Osteoblast (primary cell): Measurements from ENCODE around the gene CTNNBIP1. TPM values are rescaled to one million over a fixed set of nuclear protein-coding genes. Genes with fewer than 3 reads are reported as not detected.

Experiments used
- DNase-seq: peaks from one replicate; pipeline ENCODE4 v3.0.0; 2011; ENCODE audit warnings: low spot score, mixed read lengths; ENCODE audit not compliant: insufficient read length; ENCODE audit errors: missing footprints
- H2AFZ ChIP-seq: 2 replicates; pipeline ENCODE4 v1.6.0; 2011; ENCODE audit warnings: mild to moderate bottlenecking, low read length
- H3K27ac ChIP-seq: 2 replicates; pipeline ENCODE4 v1.5.1; 2011; ENCODE audit warnings: mild to moderate bottlenecking, low read depth, low read length, moderate library complexity
- H3K27me3 ChIP-seq: 2 replicates; pipeline ENCODE4 v1.6.0; 2012; ENCODE audit warnings: mild to moderate bottlenecking, control low read depth, inconsistent platforms, low read length, moderate library complexity; ENCODE audit not compliant: insufficient read depth
- H3K36me3 ChIP-seq: 2 replicates; pipeline ENCODE4 v1.5.1; 2011; ENCODE audit warnings: mild to moderate bottlenecking, low read length, control low read depth, moderate library complexity; ENCODE audit not compliant: insufficient read depth
- H3K4me1 ChIP-seq: 2 replicates; pipeline ENCODE4 v1.5.1; 2011; ENCODE audit warnings: mild to moderate bottlenecking, low read length, control low read depth, moderate library complexity; ENCODE audit not compliant: insufficient read depth
- H3K4me2 ChIP-seq: 2 replicates; pipeline ENCODE4 v1.6.0; 2011; ENCODE audit warnings: mild to moderate bottlenecking, low read length; ENCODE audit not compliant: insufficient read depth
- H3K4me3 ChIP-seq: fragments of 200-600 bp; sonication (generic); 3 replicates; pipeline ENCODE4 v1.5.1; 2012; ENCODE audit warnings: mild to moderate bottlenecking, low read length, inconsistent platforms; ENCODE audit not compliant: insufficient read depth
- H3K79me2 ChIP-seq: 2 replicates; pipeline ENCODE4 v1.6.0; 2012; ENCODE audit warnings: mild to moderate bottlenecking, low read length, control low read depth, inconsistent platforms; ENCODE audit not compliant: insufficient read depth
- H3K9me3 ChIP-seq: 2 replicates; pipeline ENCODE4 v1.5.1; 2011; ENCODE audit warnings: low read depth, low read length, control low read depth
- H4K20me1 ChIP-seq: 2 replicates; pipeline ENCODE4 v1.6.0; 2012; ENCODE audit warnings: mild to moderate bottlenecking, low read length, control low read depth; ENCODE audit not compliant: insufficient read depth
- CTCF ChIP-seq: IDR thresholded peaks from 2 replicates; pipeline ENCODE4 v1.5.1; 2011; ENCODE audit warnings: mild to moderate bottlenecking, low read depth, low read length, moderate library complexity; ENCODE audit errors: extremely low read depth
- total RNA-seq: library from RNA; depleted of rRNA; stranded (reverse); fragments of >200 nt; gene quantifications from 2 replicates; pipeline ENCODE4 v1.2.3, GENCODE V29; 2012

Gene CTNNBIP1
- total RNA-seq, 1 donor = 18.5 TPM

GRCh38 chr1:9900142-9901043 lies 9.7 kb downstream of the CTNNBIP1 start:
- Histone ChIP-seq H2AFZ (no peak overlapping the region), H3K27me3 (no peaks in the 10 kb centered on the region), H3K36me3 (no peaks in the 10 kb centered on the region), H3K4me1 (peaks cover 14% of the 10 kb centered on the region), H3K4me3 (no peak overlapping the region), H3K4me2 (no peak overlapping the region), H4K20me1 (peaks cover 20% of the 10 kb centered on the region), H3K79me2 (peaks cover 2% of the 10 kb centered on the region), H3K27ac (no peak overlapping the region), H3K9me3 (no peaks in the 10 kb centered on the region)
- no peak for DNase-seq
- no peak for TF ChIP-seq CTCF

GRCh38 chr1:9894115-9894514 lies 16.0 kb downstream of the CTNNBIP1 start:
- H3K27ac ChIP-seq = no peak overlapping the region
- no peak overlapping the region for H2AFZ ChIP-seq
- peaks cover 41% of the 10 kb centered on the region for H3K4me1 ChIP-seq
- H3K27me3 ChIP-seq = no peaks in the 10 kb centered on the region
- no peak for TF ChIP-seq CTCF
- no peak for DNase-seq
- no peaks in the 10 kb centered on the region for H4K20me1 ChIP-seq
- no peak overlapping the region for H3K4me3 ChIP-seq
- H3K9me3 ChIP-seq = no peaks in the 10 kb centered on the region
- no peaks in the 10 kb centered on the region for H3K79me2 ChIP-seq
- peak overlapping the region; percentile 66 for H3K4me2 ChIP-seq
- no peaks in the 10 kb centered on the region for H3K36me3 ChIP-seq

GRCh38 chr1:9892563-9893528 lies 17.2 kb downstream of the CTNNBIP1 start:
- H2AFZ ChIP-seq = peak overlapping the region; percentile 16
- no peaks in the 10 kb centered on the region for H3K9me3 ChIP-seq
- no peaks in the 10 kb centered on the region for H3K27me3 ChIP-seq
- no peaks in the 10 kb centered on the region for H3K36me3 ChIP-seq
- peaks cover 41% of the 10 kb centered on the region for H3K4me1 ChIP-seq
- DNase-seq = peak; percentile 97
- no peak for TF ChIP-seq CTCF
- peak overlapping the region; percentile 66 for H3K4me2 ChIP-seq
- H3K4me3 ChIP-seq = peak overlapping the region; percentile 27
- no peaks in the 10 kb centered on the region for H3K79me2 ChIP-seq
- no peaks in the 10 kb centered on the region for H4K20me1 ChIP-seq
- H3K27ac ChIP-seq = peak overlapping the region; percentile 36
